RWPE2 (cell line): ENCODE results near the gene EFNA5.

Experiments
- ATAC-seq: fragments of 200-7000 bp; cut with Tn5 transposase; 3 replicates; pipeline ENCODE4 v1.9.1; 2021; ENCODE audit warnings: low read depth
- DNase-seq: peaks from one replicate; pipeline ENCODE4 v3.0.0-alpha.2; 2020; ENCODE audit warnings: low spot score
- H3K27ac ChIP-seq: fragments of 450-650 bp; 2 replicates; pipeline ENCODE4 v1.5.1; 2017; ENCODE audit warnings: mild to moderate bottlenecking; ENCODE audit not compliant: poor library complexity, severe bottlenecking
- H3K27me3 ChIP-seq: fragments of 250-450 bp; sonication (Bioruptor Pico); 2 replicates; pipeline ENCODE4 v1.5.1; 2021; ENCODE audit warnings: mild to moderate bottlenecking, moderate library complexity; ENCODE audit not compliant: insufficient read depth, poor library complexity, severe bottlenecking
- H3K36me3 ChIP-seq: fragments of 250-450 bp; sonication (Bioruptor Pico); 2 replicates; pipeline ENCODE4 v1.5.1; 2020; ENCODE audit warnings: low read depth, mild to moderate bottlenecking, moderate library complexity
- H3K4me1 ChIP-seq: fragments of 250-450 bp; sonication (Bioruptor Pico); 2 replicates; pipeline ENCODE4 v1.5.1; 2021; ENCODE audit warnings: mild to moderate bottlenecking, moderate library complexity; ENCODE audit not compliant: insufficient read depth, poor library complexity, severe bottlenecking
- H3K4me3 ChIP-seq: fragments of 250-450 bp; sonication (Bioruptor Pico); 2 replicates; pipeline ENCODE4 v1.5.1; 2021; ENCODE audit warnings: mild to moderate bottlenecking, moderate library complexity; ENCODE audit not compliant: severe bottlenecking
- H3K9me3 ChIP-seq: fragments of 250-450 bp; sonication (Bioruptor Pico); 2 replicates; pipeline ENCODE4 v1.5.1; 2021; ENCODE audit warnings: mild to moderate bottlenecking, moderate library complexity; ENCODE audit not compliant: severe bottlenecking
- CTCF ChIP-seq: fragments of 450-650 bp; IDR thresholded peaks from one replicate; pipeline ENCODE4 v1.5.1; 2017; ENCODE audit warnings: mild to moderate bottlenecking, moderate library complexity; ENCODE audit not compliant: poor library complexity, severe bottlenecking

Gene EFNA5

GRCh38 chr5:107670932-107671741, at the start of gene EFNA5:
Gene EFNA5, minus strand, starts transcription at chr5:107670937.
- peak within 1 kb of the TSS; percentile 85 for H3K27ac ChIP-seq
- H3K9me3 ChIP-seq, result no peaks in the 10 kb centered on the region
- 0 out of 2 replicates have a peak, but pooled peaks cover 4% of the 10 kb centered on the region for H3K36me3 ChIP-seq
- no peaks in the 10 kb centered on the region for H3K27me3 ChIP-seq
- peak within 1 kb of the TSS; percentile 67 for H3K4me3 ChIP-seq
- peak; percentile 13 for ATAC-seq
- TF ChIP-seq CTCF, result no peak
- no peak for DNase-seq
- peaks cover 34% of the 10 kb centered on the region for H3K4me1 ChIP-seq

- TF ChIP-seq CTCF, result no peak
- Histone ChIP-seq H3K9me3 (peaks cover 2% of the 10 kb centered on the region), H3K27ac (no peak overlapping the region), H3K27me3 (peaks cover 3% of the 10 kb centered on the region), H3K36me3 (no peaks in the 10 kb centered on the region), H3K4me1 (no peaks in the 10 kb centered on the region), H3K4me3 (no peak overlapping the region)
- no peak for DNase-seq
- no peak for ATAC-seq
Measured at GRCh38 chr5:107719034-107719606, 48.4 kb upstream of the EFNA5 start.

DNA sequence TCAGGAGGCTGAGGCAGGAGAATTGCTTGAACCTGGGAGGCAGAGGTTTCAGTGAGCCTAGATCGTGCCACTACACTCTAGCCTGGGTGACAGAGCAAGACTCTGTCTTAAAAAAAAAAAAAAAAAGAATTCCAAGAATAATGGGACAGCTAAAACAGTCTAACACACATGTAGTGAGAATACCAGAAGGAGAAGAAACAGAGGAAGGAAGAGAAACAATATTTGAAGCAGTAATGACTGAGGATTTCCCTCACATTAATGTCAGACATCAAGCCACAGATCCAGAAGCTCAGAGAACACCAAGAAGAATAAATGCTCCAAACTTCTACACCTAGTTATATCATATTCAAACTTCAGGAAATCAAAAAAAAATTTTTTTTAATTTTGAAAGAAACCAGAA, 47.1 kb upstream of the EFNA5 start:
- no peaks in the 10 kb centered on the region for H3K36me3 ChIP-seq
- DNase-seq (no peak), ATAC-seq (no peak)
- H3K27ac ChIP-seq, result no peak overlapping the region
- H3K4me3 ChIP-seq, result no peak overlapping the region
- H3K9me3 ChIP-seq, result peaks cover 2% of the 10 kb centered on the region
- peaks cover 7% of the 10 kb centered on the region for H3K27me3 ChIP-seq
- no peak for TF ChIP-seq CTCF
- no peaks in the 10 kb centered on the region for H3K4me1 ChIP-seq

DNA sequence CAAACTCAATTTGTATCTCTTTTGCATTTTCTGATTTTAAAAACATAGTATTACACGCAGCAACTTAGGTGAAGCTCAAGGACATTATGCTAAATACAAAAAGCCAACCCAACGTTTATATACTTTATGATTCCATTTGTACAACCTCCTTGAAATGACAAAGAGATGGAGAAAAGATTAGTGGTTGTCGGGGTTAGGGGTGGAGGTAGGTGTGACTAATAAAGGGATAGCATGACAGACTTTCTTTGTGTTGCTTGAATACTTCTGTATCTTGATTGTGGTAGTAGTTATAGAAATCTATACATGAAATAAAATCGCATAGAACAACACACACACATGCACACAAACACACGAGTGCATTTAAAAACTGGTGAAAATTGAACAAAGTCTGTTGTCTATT, 42.5 kb upstream of the EFNA5 start:
- no peak for TF ChIP-seq CTCF
- no peaks in the 10 kb centered on the region for H3K4me1 ChIP-seq
- no peaks in the 10 kb centered on the region for H3K9me3 ChIP-seq
- H3K27ac ChIP-seq, result no peak overlapping the region
- no peak overlapping the region for H3K4me3 ChIP-seq
- DNase-seq (no peak), ATAC-seq (no peak)
- no peaks in the 10 kb centered on the region for H3K36me3 ChIP-seq
- peaks cover 7% of the 10 kb centered on the region for H3K27me3 ChIP-seq
